ENCODE measurements around the gene BRF1. TPM values are rescaled to one million over a fixed set of nuclear protein-coding genes. Genes with fewer than 3 reads are reported as not detected.

Gene BRF1
- total and polyA plus RNA-seq, 9 donors = 20.4 to 47.3 (median 37.1) TPM

- Histone ChIP-seq H3K27ac (no peak overlapping the region), H3K4me3 (no peak overlapping the region), H3K27me3 (no peaks in the 10 kb centered on the region), H3K36me3 (no peaks in the 10 kb centered on the region), H3K4me1 (ENCODE audit: insufficient read depth) (no peaks in the 10 kb centered on the region), H3K9me3 (no peaks in the 10 kb centered on the region)
- whole genome bisulfite sequencing, 3 donors = 86 to 92% (median 88%) methylated on average over 13 of the region's 13 CpGs
- intact Hi-C loops (cut with DNase I) = no loop called here
- TF ChIP-seq, protein P1, sequence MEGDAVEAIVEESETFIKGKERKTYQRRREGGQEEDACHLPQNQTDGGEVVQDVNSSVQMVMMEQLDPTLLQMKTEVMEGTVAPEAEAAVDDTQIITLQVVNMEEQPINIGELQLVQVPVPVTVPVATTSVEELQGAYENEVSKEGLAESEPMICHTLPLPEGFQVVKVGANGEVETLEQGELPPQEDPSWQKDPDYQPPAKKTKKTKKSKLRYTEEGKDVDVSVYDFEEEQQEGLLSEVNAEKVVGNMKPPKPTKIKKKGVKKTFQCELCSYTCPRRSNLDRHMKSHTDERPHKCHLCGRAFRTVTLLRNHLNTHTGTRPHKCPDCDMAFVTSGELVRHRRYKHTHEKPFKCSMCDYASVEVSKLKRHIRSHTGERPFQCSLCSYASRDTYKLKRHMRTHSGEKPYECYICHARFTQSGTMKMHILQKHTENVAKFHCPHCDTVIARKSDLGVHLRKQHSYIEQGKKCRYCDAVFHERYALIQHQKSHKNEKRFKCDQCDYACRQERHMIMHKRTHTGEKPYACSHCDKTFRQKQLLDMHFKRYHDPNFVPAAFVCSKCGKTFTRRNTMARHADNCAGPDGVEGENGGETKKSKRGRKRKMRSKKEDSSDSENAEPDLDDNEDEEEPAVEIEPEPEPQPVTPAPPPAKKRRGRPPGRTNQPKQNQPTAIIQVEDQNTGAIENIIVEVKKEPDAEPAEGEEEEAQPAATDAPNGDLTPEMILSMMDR (IDR thresholded peaks at IDR 0.05) = no peak
- TF ChIP-seq POLR2A (IDR thresholded peaks at IDR 0.05) (no peak), EP300 (IDR thresholded peaks at IDR 0.05) (no peak)
- DNase-seq = no peak
These were observed 127.7 kb downstream of the BRF1 start for GRCh38 chr14:105173145-105173544.

GRCh38 chr14:105172476-105172875 is 128.3 kb downstream of the BRF1 start:
- no peak for DNase-seq
- Histone ChIP-seq H3K27ac (no peak overlapping the region), H3K4me1 (ENCODE audit: insufficient read depth) (peaks cover 4% of the 10 kb centered on the region), H3K9me3 (no peaks in the 10 kb centered on the region), H3K27me3 (no peaks in the 10 kb centered on the region), H3K36me3 (no peaks in the 10 kb centered on the region), H3K4me3 (no peak overlapping the region)
- intact Hi-C loops (cut with DNase I) = no loop called here
- WGBS, 3 donors = 49 to 59% (median 58%) methylated on average over 4 to 7 of the region's 7 CpGs
- TF ChIP-seq, protein P1 (IDR thresholded peaks at IDR 0.05) = no peak

- no peaks in the 10 kb centered on the region for H3K27me3 ChIP-seq
- 20 to 23% (median 23%) methylated on average over 13 to 19 of the region's 19 CpGs for WGBS, 3 donors
- no peaks in the 10 kb centered on the region for H3K36me3 ChIP-seq
- TF ChIP-seq, protein P1 (IDR thresholded peaks at IDR 0.05) = no peak
- TF ChIP-seq POLR2A (IDR thresholded peaks at IDR 0.05) = no peak
- no peak for TF ChIP-seq EP300 (IDR thresholded peaks at IDR 0.05)
- H3K4me1 ChIP-seq (ENCODE audit: insufficient read depth) = peaks cover 4% of the 10 kb centered on the region
- H3K9me3 ChIP-seq = no peaks in the 10 kb centered on the region
- DNase-seq = no peak
- H3K27ac ChIP-seq = no peak overlapping the region
- H3K4me3 ChIP-seq = no peak overlapping the region
- intact Hi-C loops (cut with DNase I) = no loop called here
These were observed 129.7 kb downstream of the BRF1 start for GRCh38 chr14:105171004-105171673.

DNA sequence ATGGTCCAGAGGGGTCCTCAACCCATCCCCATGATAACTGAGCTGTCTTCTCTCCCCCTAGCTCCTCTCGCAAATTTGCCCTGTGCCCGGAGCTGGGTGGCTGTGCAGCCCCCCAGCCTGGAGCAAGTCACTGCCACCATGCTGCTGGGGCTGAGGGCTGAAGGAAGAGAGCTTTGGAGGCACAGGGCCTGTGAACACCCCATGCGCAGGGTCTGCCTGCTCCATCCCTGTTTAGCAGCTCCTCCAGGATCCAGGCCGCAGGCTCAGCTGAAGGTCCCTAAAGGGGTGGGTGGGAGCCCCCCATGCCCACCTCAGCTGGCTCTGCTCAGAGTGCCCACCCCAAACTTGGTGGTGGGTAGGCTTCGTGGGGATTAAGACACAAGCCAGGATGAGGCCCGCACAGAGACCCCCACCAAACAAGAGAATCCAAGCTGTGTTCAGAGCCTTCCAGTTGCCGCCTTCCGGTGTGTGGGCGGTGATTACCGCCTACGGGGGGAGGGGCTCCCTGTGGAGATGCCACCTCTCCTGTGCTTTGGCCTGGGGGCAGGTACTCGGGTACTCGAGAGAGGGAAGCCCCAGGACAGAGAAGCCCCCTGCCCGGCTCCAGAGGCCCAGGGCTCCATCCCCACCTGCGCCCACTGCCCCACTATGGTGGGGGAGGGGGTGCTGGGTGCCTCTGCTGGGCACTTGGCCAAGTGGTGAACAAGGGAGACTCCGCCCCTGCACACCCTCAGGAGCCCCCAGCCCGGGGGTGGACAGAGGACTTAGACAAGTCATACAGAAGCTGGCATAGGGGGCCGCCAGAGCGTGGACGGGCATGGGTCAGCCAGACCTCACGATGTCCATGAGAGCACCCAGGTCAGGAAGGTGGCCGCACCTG is 130.8 kb downstream of the BRF1 start:
- 55 to 63% (median 57%) methylated on average over 22 of the region's 22 CpGs for WGBS, 3 donors
- Histone ChIP-seq H3K4me3 (no peak overlapping the region), H3K27ac (no peak overlapping the region), H3K4me1 (ENCODE audit: insufficient read depth) (peaks cover 4% of the 10 kb centered on the region), H3K9me3 (no peaks in the 10 kb centered on the region), H3K36me3 (no peaks in the 10 kb centered on the region), H3K27me3 (no peaks in the 10 kb centered on the region)
- TF ChIP-seq EP300 (IDR thresholded peaks at IDR 0.05) (no peak), POLR2A (IDR thresholded peaks at IDR 0.05) (no peak)
- TF ChIP-seq, protein P1 (IDR thresholded peaks at IDR 0.05) = no peak
- intact Hi-C loops (cut with DNase I) = no loop called here
- no peak for DNase-seq

Data from ovary (tissue), 9 donors.